ENCODE measurements around the gene EPN3. TPM values are rescaled to one million over a fixed set of nuclear protein-coding genes. Genes with fewer than 3 reads are reported as not detected.

EPN3 gene
- total RNA-seq, 1 experiment from 2014 or later, result 53.2 TPM

DNA sequence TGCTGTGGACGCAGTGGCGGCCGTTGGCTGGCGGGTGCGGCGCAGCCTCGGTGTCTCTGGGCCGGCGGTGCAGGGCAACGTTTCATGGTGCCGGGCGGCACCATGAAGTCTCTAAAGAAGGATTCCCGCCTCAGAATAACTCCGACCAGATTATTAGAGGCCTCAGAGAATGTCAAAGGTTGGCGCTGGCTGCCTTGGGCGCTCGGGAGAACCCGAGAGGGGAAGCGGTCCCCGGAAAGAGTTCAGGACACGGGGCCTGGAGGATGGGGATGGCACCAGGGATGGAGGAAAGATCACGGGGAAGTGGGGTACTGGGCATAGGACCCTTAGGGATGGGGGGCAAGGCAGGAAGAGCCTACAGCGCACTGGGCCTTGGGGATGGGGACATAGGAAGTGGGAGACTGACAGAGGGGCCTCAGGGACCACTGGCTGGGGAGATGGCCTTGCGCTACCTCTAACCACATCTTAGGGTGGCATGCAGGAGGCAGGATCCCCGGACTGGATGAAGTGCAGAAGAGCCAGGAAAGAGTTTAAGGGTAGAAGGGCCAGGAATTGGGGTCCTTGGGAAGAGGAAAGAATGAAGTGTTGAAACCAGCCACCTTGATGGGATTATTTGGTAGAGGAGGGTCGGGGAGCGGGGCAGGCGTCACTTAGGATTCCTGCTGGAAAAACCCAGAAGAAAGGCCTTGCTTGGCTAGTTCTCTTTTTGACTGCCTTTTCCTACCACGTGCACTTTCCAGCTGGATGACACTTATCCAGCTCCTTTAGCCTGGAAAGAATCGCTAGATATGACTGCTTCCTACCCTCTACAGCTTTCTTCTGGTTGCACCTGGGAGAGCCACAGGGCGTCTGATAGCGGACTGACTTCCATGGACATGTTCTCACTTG lies 23.7 kb upstream of the EPN3 start:
- POLR2A ChIA-PET, result interaction anchor here (0.6 to 0.7 kb wide), 2 partner anchors 33 to 119 kb away, joined by 3 to 4 read pairs; no protein-coding TSS in a partner anchor
- Mint-ChIP-seq H3K27me3 (ENCODE audit: insufficient read depth, unreplicated experiment) (no peaks in the 10 kb centered on the region), H3K9me3 (ENCODE audit: unreplicated experiment) (no peaks in the 10 kb centered on the region), H3K4me3 (ENCODE audit: unreplicated experiment) (peak overlapping the region; percentile 67), H3K27ac (ENCODE audit: unreplicated experiment) (no peak overlapping the region), H3K36me3 (ENCODE audit: insufficient read depth, unreplicated experiment) (peaks cover 11% of the 10 kb centered on the region), H3K4me1 (ENCODE audit: low read depth, unreplicated experiment) (peaks cover 10% of the 10 kb centered on the region)
- H3K4me3 ChIP-seq (ENCODE audit: low read depth, low read length), result peak overlapping the region; percentile 36
- H3K27me3 ChIP-seq (replicated peaks; ENCODE audit: control insufficient read depth, insufficient read depth, low read length), result no peaks in the 10 kb centered on the region
- no TSS peak for BruUV-seq (replicated peaks)
- no peak for DNase-seq
- intact Hi-C loops (cut with micrococcal nuclease; ENCODE audit: unreplicated experiment), result loop anchor here (2.0 kb wide), 1 partner anchor 30 kb away; the partner anchor contains the start of gene RSAD1
- H3K9me3 ChIP-seq, result no peaks in the 10 kb centered on the region
- H3K36me3 ChIP-seq (ENCODE audit: control insufficient read depth, insufficient read depth, low read length), result no peaks in the 10 kb centered on the region
- CTCF ChIA-PET, result interaction anchor here (0.7 to 1.1 kb wide), 4 partner anchors 21 to 258 kb away, joined by 3 to 4 read pairs (median 4); no protein-coding TSS in a partner anchor
- H3K4me1 ChIP-seq, result peaks cover 13% of the 10 kb centered on the region
- TF ChIP-seq, protein P1, sequence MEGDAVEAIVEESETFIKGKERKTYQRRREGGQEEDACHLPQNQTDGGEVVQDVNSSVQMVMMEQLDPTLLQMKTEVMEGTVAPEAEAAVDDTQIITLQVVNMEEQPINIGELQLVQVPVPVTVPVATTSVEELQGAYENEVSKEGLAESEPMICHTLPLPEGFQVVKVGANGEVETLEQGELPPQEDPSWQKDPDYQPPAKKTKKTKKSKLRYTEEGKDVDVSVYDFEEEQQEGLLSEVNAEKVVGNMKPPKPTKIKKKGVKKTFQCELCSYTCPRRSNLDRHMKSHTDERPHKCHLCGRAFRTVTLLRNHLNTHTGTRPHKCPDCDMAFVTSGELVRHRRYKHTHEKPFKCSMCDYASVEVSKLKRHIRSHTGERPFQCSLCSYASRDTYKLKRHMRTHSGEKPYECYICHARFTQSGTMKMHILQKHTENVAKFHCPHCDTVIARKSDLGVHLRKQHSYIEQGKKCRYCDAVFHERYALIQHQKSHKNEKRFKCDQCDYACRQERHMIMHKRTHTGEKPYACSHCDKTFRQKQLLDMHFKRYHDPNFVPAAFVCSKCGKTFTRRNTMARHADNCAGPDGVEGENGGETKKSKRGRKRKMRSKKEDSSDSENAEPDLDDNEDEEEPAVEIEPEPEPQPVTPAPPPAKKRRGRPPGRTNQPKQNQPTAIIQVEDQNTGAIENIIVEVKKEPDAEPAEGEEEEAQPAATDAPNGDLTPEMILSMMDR (IDR thresholded peaks at IDR 0.05; ENCODE audit: insufficient read depth in 1 of 2, low read depth in 1 of 2, low read length in 1 of 2, severe bottlenecking in 1 of 2, unreplicated experiment in 1 of 2), result no peak

- H3K27ac Mint-ChIP-seq (ENCODE audit: unreplicated experiment), result no peak overlapping the region
- H3K4me1 ChIP-seq, result peaks cover 5% of the 10 kb centered on the region
- no peaks in the 10 kb centered on the region for H3K36me3 ChIP-seq (ENCODE audit: control insufficient read depth, insufficient read depth, low read length)
- TF ChIP-seq, protein P1 (IDR thresholded peaks at IDR 0.05; ENCODE audit: insufficient read depth in 1 of 2, low read depth in 1 of 2, low read length in 1 of 2, severe bottlenecking in 1 of 2, unreplicated experiment in 1 of 2), result no peak
- H3K4me1 Mint-ChIP-seq (ENCODE audit: low read depth, unreplicated experiment), result peaks cover 15% of the 10 kb centered on the region
- no peaks in the 10 kb centered on the region for H3K9me3 Mint-ChIP-seq (ENCODE audit: unreplicated experiment)
- H3K4me3 ChIP-seq (ENCODE audit: low read depth, low read length), result no peak overlapping the region
- H3K4me3 Mint-ChIP-seq (ENCODE audit: unreplicated experiment), result no peak overlapping the region
- no peak for DNase-seq
- ChIA-PET CTCF (interaction anchor here (0.5 to 1.0 kb wide), 3 partner anchors 9 to 63 kb away, joined by 3 to 4 read pairs (median 3); no protein-coding TSS in a partner anchor), POLR2A (interaction anchor here (0.7 kb wide), 1 partner anchor 14 kb away, joined by 3 read pairs; no protein-coding TSS in a partner anchor)
- no peaks in the 10 kb centered on the region for H3K27me3 Mint-ChIP-seq (ENCODE audit: insufficient read depth, unreplicated experiment)
- no peaks in the 10 kb centered on the region for H3K9me3 ChIP-seq
- H3K36me3 Mint-ChIP-seq (ENCODE audit: insufficient read depth, unreplicated experiment), result peaks cover 11% of the 10 kb centered on the region
- intact Hi-C loops (cut with micrococcal nuclease; ENCODE audit: unreplicated experiment), result no loop called here
- no peaks in the 10 kb centered on the region for H3K27me3 ChIP-seq (replicated peaks; ENCODE audit: control insufficient read depth, insufficient read depth, low read length)
- no TSS peak for BruUV-seq (replicated peaks)
Measured at GRCh38 chr17:50511058-50511457, 21.5 kb upstream of the EPN3 start.

- ChIA-PET POLR2A (interaction anchor here (0.6 kb wide), 1 partner anchor 13 kb away, joined by 3 read pairs; no protein-coding TSS in a partner anchor), CTCF (interaction anchor here (0.9 to 1.6 kb wide), 2 partner anchors 10 to 114 kb away, joined by 4 to 6 read pairs; no protein-coding TSS in a partner anchor)
- TF ChIP-seq, protein P1 (IDR thresholded peaks at IDR 0.05; ENCODE audit: insufficient read depth in 1 of 2, low read depth in 1 of 2, low read length in 1 of 2, severe bottlenecking in 1 of 2, unreplicated experiment in 1 of 2), result no peak
- BruUV-seq (replicated peaks), result no TSS peak
- no peak for DNase-seq
- peaks cover 4% of the 10 kb centered on the region for H3K36me3 Mint-ChIP-seq (ENCODE audit: insufficient read depth, unreplicated experiment)
- no peak overlapping the region for H3K27ac Mint-ChIP-seq (ENCODE audit: unreplicated experiment)
- H3K4me3 Mint-ChIP-seq (ENCODE audit: unreplicated experiment), result no peak overlapping the region
- peaks cover 19% of the 10 kb centered on the region for H3K4me1 Mint-ChIP-seq (ENCODE audit: low read depth, unreplicated experiment)
- H3K4me1 ChIP-seq, result peaks cover 3% of the 10 kb centered on the region; the same call in 1 of the 2 replicates
- no peaks in the 10 kb centered on the region for H3K27me3 Mint-ChIP-seq (ENCODE audit: insufficient read depth, unreplicated experiment)
- no peak overlapping the region for H3K4me3 ChIP-seq (ENCODE audit: low read depth, low read length)
- H3K27me3 ChIP-seq (replicated peaks; ENCODE audit: control insufficient read depth, insufficient read depth, low read length), result no peaks in the 10 kb centered on the region
- H3K9me3 ChIP-seq, result no peaks in the 10 kb centered on the region
- intact Hi-C loops (cut with micrococcal nuclease; ENCODE audit: unreplicated experiment), result no loop called here
- no peaks in the 10 kb centered on the region for H3K36me3 ChIP-seq (ENCODE audit: control insufficient read depth, insufficient read depth, low read length)
- no peaks in the 10 kb centered on the region for H3K9me3 Mint-ChIP-seq (ENCODE audit: unreplicated experiment)
Measured at GRCh38 chr17:50513495-50513894, 19.0 kb upstream of the EPN3 start.

Data from Caco-2 (cell line).